ENCODE data around the gene SLC1A5.

GRCh38 chr19:46739290-46739771 is 49.1 kb downstream of the SLC1A5 start:
- TF ChIP-seq CTCF (conservative IDR thresholded peaks at IDR 0.05 in 1 of 2, IDR thresholded peaks at IDR 0.05 in 1 of 2; ENCODE audit: low read depth in 1 of 2, low read length in 2 of 2) (no peak), EZH2 (IDR thresholded peaks at IDR 0.05; ENCODE audit: low read length, missing control alignments) (no peak)
